Right lobe of liver (tissue), 4 donors: ENCODE measurements around the gene RASL12.

ENCODE experiments used
- CTCF ChIP-seq, 4 donors: fragments of 200-600 bp in 3 of 4; fragments of 450-650 bp in 1 of 4; IDR thresholded peaks; one replicate each; pipeline versions ENCODE4 v1.5.1 to v1.8.0; 2016 to 2022; ENCODE audit warnings: antibody characterized with exemption in 4 of 4, mild to moderate bottlenecking in 2 of 4
- POLR2A ChIP-seq: fragments of 450-650 bp; IDR thresholded peaks from one replicate; pipeline ENCODE4 v1.6.1; 2017; ENCODE audit warnings: antibody characterized with exemption, mild to moderate bottlenecking
- donor health status: DM: no; HTN: no; CAD: no.
- donor health status: DM: no; HTN: no; CAD: no.
- donor health status: DM: no; HTN: yes; CAD: no.

GRCh38 chr15:65099336-65099735, 31.5 kb upstream of the RASL12 start:
- no peak for TF ChIP-seq CTCF (IDR thresholded peaks at IDR 0.05)
- TF ChIP-seq POLR2A: no peak
